HG02678 (cell line): ENCODE results near the gene MAP7D3.
"Not testable (repeated sequence)": the region's sequence is repeated elsewhere in the genome, so short reads cannot be mapped to it uniquely, and the experiment has no call there.

Source experiments
- ATAC-seq: cut with Tn5 transposase; IDR thresholded peaks from one replicate; pipeline ENCODE4 v1.9.1; 2021; ENCODE audit warnings: mild to moderate bottlenecking, moderate library complexity; ENCODE audit not compliant: unreplicated experiment

MAP7D3 gene

GRCh38 chrX:136256026-136256425 is 4.8 kb upstream of the MAP7D3 start:
- no peak for ATAC-seq

- no peak for ATAC-seq
Observed at GRCh38 chrX:136255541-136255940, 4.3 kb upstream of the MAP7D3 start.

GRCh38 chrX:136250191-136251040 is 784 bp downstream of the MAP7D3 start:
- ATAC-seq: peak; percentile 37

- ATAC-seq: no peak
Observed at GRCh38 chrX:136246201-136246600, 5.0 kb downstream of the MAP7D3 start.

GRCh38 chrX:136237849-136238248 is 13.4 kb downstream of the MAP7D3 start:
- not testable (repeated sequence) for ATAC-seq

- ATAC-seq: no peak
Observed at GRCh38 chrX:136237074-136237473, 14.1 kb downstream of the MAP7D3 start.

GRCh38 chrX:136228839-136229207 is 22.4 kb downstream of the MAP7D3 start:
- ATAC-seq: peak; percentile 60

- peak; percentile 69 for ATAC-seq
Observed at GRCh38 chrX:136227948-136228838, 23.0 kb downstream of the MAP7D3 start.

GRCh38 chrX:136227074-136227473 is 24.1 kb downstream of the MAP7D3 start:
- ATAC-seq: no peak

GRCh38 chrX:136221851-136222513 is 29.2 kb downstream of the MAP7D3 start:
- ATAC-seq: no peak

- ATAC-seq: no peak
Observed at GRCh38 chrX:136220951-136221350, 30.2 kb downstream of the MAP7D3 start.

GRCh38 chrX:136220540-136220939 is 30.7 kb downstream of the MAP7D3 start:
- no peak for ATAC-seq

- no peak for ATAC-seq
Observed at GRCh38 chrX:136219893-136220292, 31.3 kb downstream of the MAP7D3 start.

GRCh38 chrX:136215559-136215958 is 35.6 kb downstream of the MAP7D3 start:
- ATAC-seq: no peak

- no peak for ATAC-seq
Observed at GRCh38 chrX:136214551-136214950, 36.6 kb downstream of the MAP7D3 start.

- ATAC-seq: no peak
Observed at GRCh38 chrX:136212557-136213111, 38.6 kb downstream of the MAP7D3 start.

- no peak for ATAC-seq
Observed at GRCh38 chrX:136211766-136212556, 39.2 kb downstream of the MAP7D3 start.

- ATAC-seq: no peak
Observed at GRCh38 chrX:136210806-136211205, 40.4 kb downstream of the MAP7D3 start.

GRCh38 chrX:136210243-136210642 is 41.0 kb downstream of the MAP7D3 start:
- no peak for ATAC-seq

GRCh38 chrX:136209751-136210150 is 41.4 kb downstream of the MAP7D3 start:
- ATAC-seq: no peak
